Gastrocnemius medialis (tissue), 4 donors: ENCODE results near the gene LRP11.

ENCODE experiments used
- POLR2A ChIP-seq, 2 donors: fragments of 450-650 bp; IDR thresholded peaks; one replicate each; pipeline ENCODE4 v1.6.1; 2017; ENCODE audit warnings: antibody characterized with exemption in 2 of 2, mild to moderate bottlenecking in 2 of 2, moderate library complexity in 2 of 2
- TF ChIP-seq, protein P1 (sequence below), 5 experiments: fragments of 450-650 bp in 3 of 5; fragments of 200-600 bp in 2 of 5; sonication (generic) in 2 of 5; IDR thresholded peaks in 4 of 5; conservative IDR thresholded peaks in 1 of 5; 1 replicate in 4 of 5; 2 replicates in 1 of 5; pipeline ENCODE4 v1.5.1; 2016 to 2019; ENCODE audit warnings: antibody characterized with exemption in 5 of 5, mild to moderate bottlenecking in 3 of 5, moderate library complexity in 3 of 5

DNA sequence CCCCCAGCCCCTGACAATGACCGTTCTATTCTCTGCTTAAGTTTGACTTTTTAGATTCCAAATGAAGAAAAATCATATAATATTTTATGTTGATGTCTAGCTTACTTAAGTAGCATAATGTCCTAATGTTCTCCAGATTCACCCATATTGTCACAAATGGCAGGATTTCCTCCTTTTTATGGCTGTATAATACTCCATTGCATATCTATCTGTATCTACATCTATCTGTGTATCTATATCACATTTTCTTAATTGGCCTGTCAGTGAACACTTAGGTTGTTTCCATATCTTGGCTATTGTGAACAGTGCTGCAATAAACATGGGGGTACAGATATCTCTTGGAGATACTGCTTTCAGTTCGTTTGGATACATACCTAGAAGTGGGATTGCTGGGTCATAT, 7.0 kb upstream of the LRP11 start:
- TF ChIP-seq POLR2A (IDR thresholded peaks at IDR 0.05) = no peak
- TF ChIP-seq, protein P1, sequence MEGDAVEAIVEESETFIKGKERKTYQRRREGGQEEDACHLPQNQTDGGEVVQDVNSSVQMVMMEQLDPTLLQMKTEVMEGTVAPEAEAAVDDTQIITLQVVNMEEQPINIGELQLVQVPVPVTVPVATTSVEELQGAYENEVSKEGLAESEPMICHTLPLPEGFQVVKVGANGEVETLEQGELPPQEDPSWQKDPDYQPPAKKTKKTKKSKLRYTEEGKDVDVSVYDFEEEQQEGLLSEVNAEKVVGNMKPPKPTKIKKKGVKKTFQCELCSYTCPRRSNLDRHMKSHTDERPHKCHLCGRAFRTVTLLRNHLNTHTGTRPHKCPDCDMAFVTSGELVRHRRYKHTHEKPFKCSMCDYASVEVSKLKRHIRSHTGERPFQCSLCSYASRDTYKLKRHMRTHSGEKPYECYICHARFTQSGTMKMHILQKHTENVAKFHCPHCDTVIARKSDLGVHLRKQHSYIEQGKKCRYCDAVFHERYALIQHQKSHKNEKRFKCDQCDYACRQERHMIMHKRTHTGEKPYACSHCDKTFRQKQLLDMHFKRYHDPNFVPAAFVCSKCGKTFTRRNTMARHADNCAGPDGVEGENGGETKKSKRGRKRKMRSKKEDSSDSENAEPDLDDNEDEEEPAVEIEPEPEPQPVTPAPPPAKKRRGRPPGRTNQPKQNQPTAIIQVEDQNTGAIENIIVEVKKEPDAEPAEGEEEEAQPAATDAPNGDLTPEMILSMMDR (IDR thresholded peaks at IDR 0.05 in 4 of 5, conservative IDR thresholded peaks at IDR 0.05 in 1 of 5) = no peak
